OCI-LY7 (cell line): Measurements from ENCODE around the gene STEAP1. TPM values are rescaled to one million over a fixed set of nuclear protein-coding genes. Genes with fewer than 3 reads are reported as not detected.
"Not testable (repeated sequence)": the region's sequence is repeated elsewhere in the genome, so short reads cannot be mapped to it uniquely, and the experiment has no call there.

ENCODE experiments used
- Bru-seq: library from RNA; stranded (reverse); fragments of 400-500 nt; gene quantifications from one replicate; lab custom pipeline; 2021; lab: Mats Ljungman, UMichigan
- BruChase-seq, 2 experiments: library from RNA; stranded (reverse); fragments of 400-500 nt; gene quantifications; one replicate each; lab custom pipeline; 2021; lab: Mats Ljungman, UMichigan
- BruUV-seq: library from RNA; stranded (reverse); fragments of 400-500 nt; replicated peaks from 2 replicates; lab custom pipeline; 2021; lab: Mats Ljungman, UMichigan
- CTCF ChIA-PET: fragments of 300-600 bp; sonication (Branson Sonifier 250); formaldehyde crosslinking; loops from one replicate; lab custom pipeline; 2022; ENCODE audit warnings: antibody characterized with exemption; ENCODE audit not compliant: unreplicated experiment; lab: Charles Lee
- POLR2A ChIA-PET: fragments of 300-600 bp; sonication (Branson Sonifier 250); formaldehyde crosslinking; loops from one replicate; lab custom pipeline; 2022; ENCODE audit warnings: antibody characterized with exemption; lab: Charles Lee
- DNase-seq: peaks from one replicate; pipeline ENCODE4 v3.0.0-alpha.2; 2015; ENCODE audit warnings: low spot score
- H2AFZ ChIP-seq: fragments of 200-600 bp; sonication (generic), shearing (Covaris generic); 2 replicates; pipeline ENCODE4 v1.6.1; 2014; ENCODE audit warnings: mild to moderate bottlenecking, antibody characterized with exemption, low read length, moderate library complexity
- H3K27ac ChIP-seq: fragments of 200-600 bp; sonication (generic); 2 replicates; pipeline ENCODE4 v1.5.1; 2014; ENCODE audit warnings: mixed run types, low read depth, mild to moderate bottlenecking, moderate library complexity, low read length, inconsistent platforms; ENCODE audit not compliant: poor library complexity, severe bottlenecking
- H3K36me3 ChIP-seq: fragments of 200-600 bp; sonication (generic); 2 replicates; pipeline ENCODE4 v1.6.1; 2014; ENCODE audit warnings: mild to moderate bottlenecking, antibody characterized with exemption, low read length, moderate library complexity, mixed read lengths; ENCODE audit not compliant: insufficient read depth
- H3K4me1 ChIP-seq: fragments of 200-600 bp; sonication (generic); 2 replicates; pipeline ENCODE4 v1.5.1; 2014; ENCODE audit warnings: mild to moderate bottlenecking, low read length; ENCODE audit not compliant: insufficient read depth, poor library complexity, severe bottlenecking
- H3K4me2 ChIP-seq: fragments of 200-600 bp; sonication (generic); 2 replicates; pipeline ENCODE4 v1.6.1; 2014; ENCODE audit warnings: mild to moderate bottlenecking, low read length
- H3K4me3 ChIP-seq: fragments of 200-600 bp; sonication (generic); 2 replicates; pipeline ENCODE4 v1.5.1; 2014; ENCODE audit warnings: mild to moderate bottlenecking, low read depth, low read length; ENCODE audit not compliant: poor library complexity, severe bottlenecking
- H3K79me2 ChIP-seq: fragments of 200-600 bp; sonication (generic); 2 replicates; pipeline ENCODE4 v1.6.1; 2016; ENCODE audit warnings: low read depth, mild to moderate bottlenecking, low read length, moderate library complexity, mixed read lengths; ENCODE audit not compliant: insufficient read depth
- H3K9me2 ChIP-seq: fragments of 200-600 bp; sonication (generic); 2 replicates; pipeline ENCODE4 v1.6.1; 2016; ENCODE audit warnings: mild to moderate bottlenecking, low read length, mixed read lengths; ENCODE audit not compliant: insufficient read depth
- H3K9me3 ChIP-seq: fragments of 200-600 bp; sonication (generic); 2 replicates; pipeline ENCODE4 v1.6.1; 2014; ENCODE audit warnings: mild to moderate bottlenecking, mixed run types, low read length, mixed read lengths
- H4K20me1 ChIP-seq: fragments of 200-600 bp; sonication (generic); 2 replicates; pipeline ENCODE4 v1.6.1; 2014; ENCODE audit warnings: mild to moderate bottlenecking, antibody characterized with exemption, low read length, moderate library complexity, mixed read lengths; ENCODE audit not compliant: insufficient read depth
- intact Hi-C: fragments of 100-400 bp; cut with micrococcal nuclease; formaldehyde crosslinking; loops from one replicate; pipeline ENCODE4 v1.10.0; 2022; ENCODE audit not compliant: unreplicated experiment
- long read RNA-seq: library from polyadenylated mRNA; stranded (forward); transcript quantifications from one replicate; pipeline ENCODE4 v2.0.0, GENCODE V29; 2022
- total RNA-seq, 2 experiments: library from RNA; depleted of rRNA in 1 of 2; stranded (reverse); fragments of >200 nt in 1 of 2; shearing (Covaris generic) in 1 of 2; gene quantifications; 2 replicates each; pipeline ENCODE4 v1.2.3, GENCODE V29; 2014 to 2022
- TF ChIP-seq, protein P1 (sequence below): fragments of 200-600 bp; sonication (generic); conservative IDR thresholded peaks from 2 replicates; pipeline ENCODE4 v1.5.1; 2014; ENCODE audit warnings: mild to moderate bottlenecking, antibody characterized with exemption, low read length, moderate library complexity, mixed read lengths

STEAP1 gene
- total RNA-seq (2014; rRNA removed; shearing (Covaris generic)) (not detected in 2 replicates), total RNA-seq (2022) (not detected in 2 replicates), Bru-seq, nascent RNA (percentile 18 among the genes with signal in this experiment), BruChase-seq, experiment 1, labeled RNA remaining after a 6-hour chase (not detected), BruChase-seq, experiment 2, labeled RNA remaining after a 2-hour chase (percentile 9 among the genes with signal in this experiment)
- long read RNA-seq: 0 reads

DNA sequence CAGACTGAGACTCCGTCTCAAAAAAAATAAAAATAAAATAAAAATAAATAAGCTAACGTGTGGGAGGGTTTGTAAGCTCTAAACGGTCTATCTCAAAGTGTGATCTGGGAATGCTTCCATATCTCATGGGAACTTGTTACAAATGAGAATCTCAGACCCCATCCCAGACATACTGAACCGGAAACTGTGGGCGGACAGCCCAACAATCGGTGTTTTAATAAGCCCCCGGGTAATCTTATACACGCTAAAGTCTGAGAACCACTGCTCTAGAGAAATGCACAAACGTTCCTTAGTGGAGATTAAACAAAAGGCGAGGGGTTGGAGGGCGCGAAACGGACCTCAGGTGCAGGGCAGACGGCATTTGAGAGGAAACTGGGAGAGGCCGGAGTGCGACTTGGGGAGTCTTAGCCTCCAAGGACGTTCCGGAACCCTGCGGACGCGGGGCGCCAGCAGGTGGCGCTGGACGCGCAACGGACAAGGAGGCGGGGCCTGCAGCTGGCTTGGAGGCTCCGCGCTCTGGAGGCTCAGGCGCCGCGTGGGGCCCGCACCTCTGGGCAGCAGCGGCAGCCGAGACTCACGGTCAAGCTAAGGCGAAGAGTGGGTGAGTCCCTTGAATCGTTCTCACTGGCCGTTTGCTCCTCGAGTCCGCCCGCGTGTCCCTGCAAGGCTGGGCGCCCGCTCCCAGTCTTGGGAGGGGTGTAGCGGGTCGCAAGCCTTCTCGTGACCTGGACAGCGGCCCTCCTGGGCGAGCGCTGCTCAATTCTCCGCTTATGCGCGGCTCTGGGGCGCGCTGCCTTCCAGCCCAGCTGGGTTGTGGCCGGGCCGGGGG is at the start of gene STEAP1:
Gene STEAP1, plus strand, starts transcription at position 527 of the 829 bp plus-strand sequence. CDS start 5,320 bp downstream, outside the sequence.
- peak; percentile 78 for DNase-seq
- CTCF ChIA-PET, H3K9me3 ChIP-seq, H3K79me2 ChIP-seq, H4K20me1 ChIP-seq, POLR2A ChIA-PET, H3K27ac ChIP-seq, BruUV-seq, H3K9me2 ChIP-seq, H3K4me1 ChIP-seq, H3K36me3 ChIP-seq: not testable (repeated sequence)
- peak within 1 kb of the TSS; percentile 78; the same call in 1 of the 2 replicates for H2AFZ ChIP-seq
- TF ChIP-seq, protein P1, sequence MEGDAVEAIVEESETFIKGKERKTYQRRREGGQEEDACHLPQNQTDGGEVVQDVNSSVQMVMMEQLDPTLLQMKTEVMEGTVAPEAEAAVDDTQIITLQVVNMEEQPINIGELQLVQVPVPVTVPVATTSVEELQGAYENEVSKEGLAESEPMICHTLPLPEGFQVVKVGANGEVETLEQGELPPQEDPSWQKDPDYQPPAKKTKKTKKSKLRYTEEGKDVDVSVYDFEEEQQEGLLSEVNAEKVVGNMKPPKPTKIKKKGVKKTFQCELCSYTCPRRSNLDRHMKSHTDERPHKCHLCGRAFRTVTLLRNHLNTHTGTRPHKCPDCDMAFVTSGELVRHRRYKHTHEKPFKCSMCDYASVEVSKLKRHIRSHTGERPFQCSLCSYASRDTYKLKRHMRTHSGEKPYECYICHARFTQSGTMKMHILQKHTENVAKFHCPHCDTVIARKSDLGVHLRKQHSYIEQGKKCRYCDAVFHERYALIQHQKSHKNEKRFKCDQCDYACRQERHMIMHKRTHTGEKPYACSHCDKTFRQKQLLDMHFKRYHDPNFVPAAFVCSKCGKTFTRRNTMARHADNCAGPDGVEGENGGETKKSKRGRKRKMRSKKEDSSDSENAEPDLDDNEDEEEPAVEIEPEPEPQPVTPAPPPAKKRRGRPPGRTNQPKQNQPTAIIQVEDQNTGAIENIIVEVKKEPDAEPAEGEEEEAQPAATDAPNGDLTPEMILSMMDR: peak; percentile 74
- intact Hi-C loops: loop anchor here (1.0 to 2.0 kb wide), 2 partner anchors 109 to 273 kb away; no protein-coding TSS in a partner anchor
- H3K4me3 ChIP-seq: peak within 1 kb of the TSS; percentile 51
- peak within 1 kb of the TSS; percentile 72 for H3K4me2 ChIP-seq

DNA sequence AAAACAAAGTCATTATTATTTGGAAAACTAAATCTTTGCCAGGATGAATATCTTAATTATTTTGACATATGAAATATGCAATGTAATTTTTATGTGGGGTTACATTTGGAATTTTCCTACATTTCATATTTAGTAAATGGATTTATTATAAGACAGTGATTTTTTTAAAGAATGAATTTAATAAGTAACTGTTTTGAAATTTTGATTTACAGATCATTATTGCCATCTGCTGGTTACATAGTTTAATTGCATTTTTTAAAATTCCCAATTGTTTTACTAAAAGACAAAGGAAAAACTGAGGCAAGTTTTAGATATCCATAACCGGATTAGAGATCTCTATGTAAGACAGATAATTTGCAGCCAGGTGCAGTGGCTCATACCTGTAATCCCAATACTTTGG is 39.3 kb upstream of the STEAP1 start:
- POLR2A ChIA-PET, intact Hi-C loops, H3K4me2 ChIP-seq, H3K4me3 ChIP-seq, DNase-seq, H3K9me2 ChIP-seq, H2AFZ ChIP-seq, H3K79me2 ChIP-seq, H3K27ac ChIP-seq, H3K4me1 ChIP-seq, CTCF ChIA-PET, H3K36me3 ChIP-seq, H3K9me3 ChIP-seq, BruUV-seq, H4K20me1 ChIP-seq: not testable (repeated sequence)
- TF ChIP-seq, protein P1: peak; percentile 62

DNA sequence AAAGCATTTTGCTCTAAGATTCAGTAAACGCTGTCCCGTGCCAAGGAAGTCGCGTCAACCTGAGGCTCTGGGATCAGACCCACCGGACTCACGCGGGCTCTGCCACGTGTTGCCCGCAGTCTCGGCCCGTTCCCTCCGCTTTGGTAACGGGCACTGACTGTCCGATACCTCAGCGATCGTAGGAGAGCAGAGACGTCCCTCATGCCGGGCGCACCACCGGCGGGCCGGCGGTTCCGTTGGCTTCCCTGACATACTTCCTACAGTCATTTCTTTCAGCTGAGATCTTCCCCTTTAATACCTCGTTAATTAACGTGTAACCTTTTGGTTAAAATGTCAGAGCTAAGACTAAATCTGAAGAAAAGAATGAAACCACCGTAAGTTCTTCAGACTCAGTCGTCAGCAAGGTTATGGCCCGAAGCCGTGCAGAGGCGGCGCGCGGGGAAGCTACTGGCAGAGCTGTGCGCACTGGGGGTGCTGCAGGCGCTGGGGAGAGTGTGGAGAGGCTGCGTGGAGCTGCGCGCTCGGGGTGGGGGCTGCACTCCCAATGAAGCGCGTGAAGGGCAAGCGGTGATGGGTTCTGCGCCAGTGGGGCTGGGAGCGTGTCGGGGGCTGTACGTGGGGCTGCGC is 35.6 kb upstream of the STEAP1 start:
- BruUV-seq, H3K9me2 ChIP-seq, H2AFZ ChIP-seq, H3K79me2 ChIP-seq, H3K36me3 ChIP-seq, POLR2A ChIA-PET, H3K4me1 ChIP-seq, CTCF ChIA-PET, H3K4me3 ChIP-seq, DNase-seq, intact Hi-C loops, H4K20me1 ChIP-seq, H3K9me3 ChIP-seq, H3K27ac ChIP-seq, H3K4me2 ChIP-seq: not testable (repeated sequence)
